Measurements from ENCODE around the gene CYB561.

DNA sequence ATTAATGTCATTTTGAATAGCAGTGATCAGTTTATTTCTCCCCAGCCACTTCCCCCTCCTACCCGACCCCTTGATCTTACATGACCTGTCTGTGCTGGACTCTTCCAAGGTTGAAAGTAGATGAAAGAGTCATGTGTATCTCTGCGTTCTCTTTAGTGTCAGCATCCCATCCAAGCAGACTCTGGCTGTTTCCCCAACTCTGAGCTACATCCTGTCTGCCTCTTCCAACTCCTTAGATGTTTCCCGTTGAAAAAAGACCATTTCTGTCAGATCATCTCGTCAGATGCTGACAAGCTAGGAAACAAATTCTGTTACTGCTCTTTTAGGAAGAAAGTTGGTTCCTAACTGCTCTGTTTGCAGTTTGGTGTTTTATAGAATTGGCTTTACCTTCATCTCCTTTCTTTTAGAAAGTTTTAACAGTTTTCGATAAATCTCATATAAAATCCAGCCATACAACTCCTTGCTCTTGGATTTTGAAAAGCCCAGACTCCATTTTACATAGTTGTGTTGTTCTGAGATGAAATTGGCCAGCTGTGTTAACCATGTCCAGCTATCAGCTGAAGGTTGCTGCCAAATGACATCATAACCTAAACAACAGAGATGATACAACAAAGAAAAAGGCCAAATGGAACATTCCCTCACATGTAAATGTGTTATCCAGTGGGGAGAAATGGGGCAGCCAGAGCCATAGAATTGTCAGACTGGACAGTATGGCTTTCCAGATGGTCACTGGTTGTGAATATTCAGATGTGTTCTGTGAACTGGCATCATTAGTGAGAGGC lies 43.5 kb downstream of the CYB561 start:
- TF ChIP-seq, protein P1, sequence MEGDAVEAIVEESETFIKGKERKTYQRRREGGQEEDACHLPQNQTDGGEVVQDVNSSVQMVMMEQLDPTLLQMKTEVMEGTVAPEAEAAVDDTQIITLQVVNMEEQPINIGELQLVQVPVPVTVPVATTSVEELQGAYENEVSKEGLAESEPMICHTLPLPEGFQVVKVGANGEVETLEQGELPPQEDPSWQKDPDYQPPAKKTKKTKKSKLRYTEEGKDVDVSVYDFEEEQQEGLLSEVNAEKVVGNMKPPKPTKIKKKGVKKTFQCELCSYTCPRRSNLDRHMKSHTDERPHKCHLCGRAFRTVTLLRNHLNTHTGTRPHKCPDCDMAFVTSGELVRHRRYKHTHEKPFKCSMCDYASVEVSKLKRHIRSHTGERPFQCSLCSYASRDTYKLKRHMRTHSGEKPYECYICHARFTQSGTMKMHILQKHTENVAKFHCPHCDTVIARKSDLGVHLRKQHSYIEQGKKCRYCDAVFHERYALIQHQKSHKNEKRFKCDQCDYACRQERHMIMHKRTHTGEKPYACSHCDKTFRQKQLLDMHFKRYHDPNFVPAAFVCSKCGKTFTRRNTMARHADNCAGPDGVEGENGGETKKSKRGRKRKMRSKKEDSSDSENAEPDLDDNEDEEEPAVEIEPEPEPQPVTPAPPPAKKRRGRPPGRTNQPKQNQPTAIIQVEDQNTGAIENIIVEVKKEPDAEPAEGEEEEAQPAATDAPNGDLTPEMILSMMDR (IDR thresholded peaks at IDR 0.05), result no peak
- TF ChIP-seq POLR2A (IDR thresholded peaks at IDR 0.05), result no peak
